Fibroblast of upper back skin (primary cell): ENCODE measurements around the gene PCDHGA12.
"Not testable (repeated sequence)": the region's sequence is repeated elsewhere in the genome, so short reads cannot be mapped to it uniquely, and the experiment has no call there.

Experiments used
- DNase-seq: peaks from one replicate; pipeline ENCODE4 v3.0.0-alpha.2; 2013

Gene PCDHGA12

DNA sequence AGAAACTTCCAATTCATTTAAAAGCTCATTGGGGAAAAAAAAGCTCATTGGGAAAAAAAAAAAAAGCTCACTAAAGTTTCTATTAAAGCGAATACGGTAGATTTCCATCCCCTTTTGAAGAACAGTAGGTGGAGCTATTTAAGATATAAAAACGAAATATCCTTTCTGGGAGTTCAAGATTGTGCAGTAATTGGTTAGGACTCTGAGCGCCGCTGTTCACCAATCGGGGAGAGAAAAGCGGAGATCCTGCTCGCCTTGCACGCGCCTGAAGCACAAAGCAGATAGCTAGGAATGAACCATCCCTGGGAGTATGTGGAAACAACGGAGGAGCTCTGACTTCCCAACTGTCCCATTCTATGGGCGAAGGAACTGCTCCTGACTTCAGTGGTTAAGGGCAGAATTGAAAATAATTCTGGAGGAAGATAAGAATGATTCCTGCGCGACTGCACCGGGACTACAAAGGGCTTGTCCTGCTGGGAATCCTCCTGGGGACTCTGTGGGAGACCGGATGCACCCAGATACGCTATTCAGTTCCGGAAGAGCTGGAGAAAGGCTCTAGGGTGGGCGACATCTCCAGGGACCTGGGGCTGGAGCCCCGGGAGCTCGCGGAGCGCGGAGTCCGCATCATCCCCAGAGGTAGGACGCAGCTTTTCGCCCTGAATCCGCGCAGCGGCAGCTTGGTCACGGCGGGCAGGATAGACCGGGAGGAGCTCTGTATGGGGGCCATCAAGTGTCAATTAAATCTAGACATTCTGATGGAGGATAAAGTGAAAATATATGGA, at the start of gene PCDHGA12:
Gene PCDHGA12, plus strand, starts transcription at position 176 of the 782 bp plus-strand sequence. Its CDS starts 253 bp downstream, at position 429.
- DNase-seq = peak; percentile 89

DNA sequence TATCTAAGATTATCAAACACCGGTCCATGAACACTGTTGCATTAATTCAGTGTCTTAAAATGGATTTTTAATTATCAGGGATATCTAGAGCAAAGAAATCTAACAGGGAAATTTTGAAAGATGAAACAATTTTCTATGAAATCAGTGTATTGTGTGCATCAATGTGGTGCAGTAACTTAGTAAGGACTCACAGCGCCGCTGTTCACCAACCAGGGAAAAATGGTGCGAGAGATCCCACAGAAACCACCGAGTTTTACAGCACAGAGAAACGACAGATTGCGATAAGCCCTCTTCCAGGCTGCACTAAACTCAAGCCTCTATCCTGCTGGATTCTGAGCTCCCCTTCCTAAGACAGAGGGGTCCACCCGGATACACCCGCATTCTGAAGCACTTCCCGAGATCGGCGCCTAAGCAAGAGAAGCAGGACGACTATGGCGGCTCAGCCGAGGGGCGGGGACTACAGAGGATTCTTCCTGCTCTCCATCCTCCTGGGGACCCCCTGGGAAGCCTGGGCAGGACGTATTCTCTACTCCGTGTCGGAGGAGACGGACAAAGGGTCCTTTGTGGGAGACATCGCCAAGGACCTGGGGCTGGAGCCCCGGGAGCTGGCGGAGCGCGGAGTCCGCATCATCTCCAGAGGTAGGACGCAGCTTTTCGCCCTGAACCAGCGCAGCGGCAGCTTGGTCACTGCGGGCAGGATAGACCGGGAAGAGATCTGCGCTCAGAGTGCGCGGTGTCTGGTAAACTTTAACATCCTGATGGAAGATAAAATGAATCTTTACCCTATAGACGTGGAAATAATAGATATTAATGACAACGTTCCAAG, 47.6 kb upstream of the PCDHGA12 start, which contains the start of gene PCDHGA7:
Gene PCDHGA7, plus strand, starts transcription at position 274 of the 826 bp plus-strand sequence. Its CDS starts 158 bp downstream, at position 432.
- DNase-seq = peak; percentile 44

- no peak for DNase-seq
These were observed 47.0 kb upstream of the PCDHGA12 start for GRCh38 chr5:141383345-141383744.

GRCh38 chr5:141384471-141385267, 45.6 kb upstream of the PCDHGA12 start:
- no peak for DNase-seq

DNA sequence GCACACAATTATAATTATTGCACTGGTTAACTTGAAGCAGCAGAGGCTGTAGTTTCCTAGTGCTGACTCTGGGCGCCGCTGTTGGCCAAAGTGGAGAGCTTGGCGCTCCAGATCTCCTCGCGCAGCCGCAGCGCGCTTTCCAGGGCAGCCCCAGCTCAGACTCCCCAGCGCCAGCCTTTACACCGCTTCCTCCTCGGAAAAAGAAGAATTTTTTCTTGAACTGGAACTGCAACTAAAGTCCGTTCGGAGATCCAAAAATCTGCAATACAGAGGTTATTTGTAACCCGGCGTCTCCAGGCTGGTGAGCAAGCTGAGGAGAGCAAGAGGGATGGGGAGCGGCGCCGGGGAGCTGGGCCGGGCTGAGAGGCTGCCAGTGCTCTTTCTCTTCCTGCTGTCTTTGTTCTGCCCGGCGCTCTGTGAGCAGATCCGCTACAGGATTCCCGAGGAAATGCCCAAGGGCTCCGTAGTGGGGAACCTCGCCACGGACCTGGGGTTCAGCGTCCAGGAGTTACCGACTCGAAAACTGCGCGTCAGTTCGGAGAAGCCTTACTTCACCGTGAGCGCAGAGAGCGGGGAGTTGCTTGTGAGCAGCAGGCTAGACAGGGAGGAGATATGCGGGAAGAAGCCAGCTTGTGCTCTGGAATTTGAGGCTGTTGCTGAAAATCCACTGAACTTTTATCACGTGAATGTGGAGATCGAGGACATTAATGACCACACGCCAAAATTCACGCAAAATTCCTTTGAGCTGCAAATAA, 42.6 kb upstream of the PCDHGA12 start, which contains the start of gene PCDHGB4:
Gene PCDHGB4, plus strand, starts transcription at position 142 of the 755 bp plus-strand sequence. Its CDS starts 187 bp downstream, at position 329.
- DNase-seq = peak; percentile 49

GRCh38 chr5:141388661-141389060, 41.6 kb upstream of the PCDHGA12 start:
- DNase-seq = no peak

- no peak for DNase-seq
These were observed 40.9 kb upstream of the PCDHGA12 start for GRCh38 chr5:141389153-141390042.

GRCh38 chr5:141392429-141393198, 37.7 kb upstream of the PCDHGA12 start, which contains the start of gene PCDHGA8:
PCDHGA8 (plus strand) TSS chr5:141392633; CDS start chr5:141392814, 181 bp downstream.
- DNase-seq = peak; percentile 26

GRCh38 chr5:141393267-141393666, 37.0 kb upstream of the PCDHGA12 start:
- DNase-seq = no peak

- not testable (repeated sequence) for DNase-seq
These were observed 35.7 kb upstream of the PCDHGA12 start for GRCh38 chr5:141394401-141395187.

DNA sequence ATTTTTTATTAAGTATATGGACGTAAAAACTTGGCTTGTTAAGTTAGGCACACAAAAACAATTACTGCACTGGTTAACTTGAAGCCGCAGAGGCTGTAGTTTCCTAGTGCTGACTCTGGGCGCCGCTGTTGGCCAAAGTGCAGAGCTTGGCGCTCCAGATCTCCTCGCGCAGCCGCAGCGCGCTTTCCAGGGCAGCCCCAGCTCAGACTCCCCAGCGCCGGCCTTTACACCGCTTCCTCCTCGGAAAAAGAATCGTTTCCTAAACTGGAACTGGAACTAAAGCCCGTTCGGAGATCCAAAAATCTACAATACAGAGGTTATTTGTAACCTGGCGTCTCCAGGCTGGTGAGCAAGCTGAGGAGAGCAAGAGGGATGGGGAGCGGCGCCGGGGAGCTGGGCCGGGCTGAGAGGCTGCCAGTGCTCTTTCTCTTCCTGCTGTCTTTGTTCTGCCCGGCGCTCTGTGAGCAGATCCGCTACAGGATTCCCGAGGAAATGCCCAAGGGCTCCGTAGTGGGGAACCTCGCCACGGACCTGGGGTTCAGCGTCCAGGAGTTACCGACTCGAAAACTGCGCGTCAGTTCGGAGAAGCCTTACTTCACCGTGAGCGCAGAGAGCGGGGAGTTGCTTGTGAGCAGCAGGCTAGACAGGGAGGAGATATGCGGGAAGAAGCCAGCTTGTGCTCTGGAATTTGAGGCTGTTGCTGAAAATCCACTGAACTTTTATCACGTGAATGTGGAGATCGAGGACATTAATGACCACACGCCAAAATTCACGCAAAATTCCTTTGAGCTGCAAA, 32.4 kb upstream of the PCDHGA12 start, which contains the start of gene PCDHGB5:
Gene PCDHGB5, plus strand, starts transcription at position 192 of the 796 bp plus-strand sequence. Its CDS starts 181 bp downstream, at position 373.
- peak; percentile 61 for DNase-seq

DNA sequence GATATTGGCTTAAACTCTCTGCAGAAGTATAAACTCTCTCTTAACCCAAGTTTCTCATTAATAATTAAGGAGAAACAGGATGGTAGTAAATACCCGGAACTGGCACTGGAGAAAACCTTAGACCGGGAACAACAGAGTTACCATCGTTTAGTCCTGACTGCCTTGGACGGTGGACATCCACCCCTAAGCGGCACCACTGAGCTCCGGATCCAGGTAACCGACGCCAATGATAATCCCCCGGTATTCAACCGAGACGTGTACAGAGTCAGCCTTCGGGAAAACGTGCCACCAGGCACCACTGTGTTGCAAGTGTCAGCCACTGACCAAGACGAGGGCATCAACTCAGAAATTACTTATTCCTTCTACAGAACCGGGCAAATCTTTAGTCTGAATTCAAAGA, 31.7 kb upstream of the PCDHGA12 start:
- DNase-seq = no peak

- DNase-seq = no peak
These were observed 30.6 kb upstream of the PCDHGA12 start for GRCh38 chr5:141399555-141400258.

- DNase-seq = peak; percentile 30
These were observed 27.6 kb upstream of the PCDHGA12 start, which contains the start of gene PCDHGA9 for GRCh38 chr5:141402553-141403243. PCDHGA9 (plus strand) TSS chr5:141402778; CDS start chr5:141402953, 175 bp downstream.

GRCh38 chr5:141403387-141403786, 26.9 kb upstream of the PCDHGA12 start:
- no peak for DNase-seq

DNA sequence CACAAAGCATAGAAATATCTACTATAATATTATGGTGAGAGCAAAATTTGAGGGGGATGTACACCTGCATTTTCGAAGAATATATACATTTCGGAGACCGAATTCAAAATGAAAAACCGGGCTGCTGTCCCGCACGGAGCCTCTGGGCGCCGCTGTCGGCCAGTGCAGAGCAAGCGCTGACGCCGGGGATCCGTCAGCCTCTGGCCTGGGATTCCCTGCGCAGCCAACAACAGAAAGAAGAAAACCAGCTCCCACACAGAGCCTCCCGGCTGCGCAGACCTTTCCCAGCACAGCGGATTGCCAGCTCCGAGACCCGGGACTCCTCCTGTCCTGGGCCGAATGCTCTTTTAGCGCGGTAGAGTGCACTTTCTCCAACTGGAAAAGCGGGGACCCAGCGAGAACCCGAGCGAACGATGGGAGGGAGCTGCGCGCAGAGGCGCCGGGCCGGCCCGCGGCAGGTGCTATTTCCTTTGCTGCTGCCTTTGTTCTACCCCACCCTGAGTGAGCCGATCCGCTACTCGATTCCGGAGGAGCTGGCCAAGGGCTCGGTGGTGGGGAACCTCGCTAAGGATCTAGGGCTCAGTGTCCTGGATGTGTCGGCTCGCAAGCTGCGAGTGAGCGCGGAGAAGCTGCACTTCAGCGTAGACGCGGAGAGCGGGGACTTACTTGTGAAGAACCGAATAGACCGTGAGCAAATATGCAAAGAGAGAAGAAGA, 22.4 kb upstream of the PCDHGA12 start, which contains the start of gene PCDHGB6:
Gene PCDHGB6, plus strand, starts transcription at position 232 of the 716 bp plus-strand sequence. Its CDS starts 182 bp downstream, at position 414.
- not testable (repeated sequence) for DNase-seq
